ENCODE results near the gene TRIM6. TPM values are rescaled to one million over a fixed set of nuclear protein-coding genes. Genes with fewer than 3 reads are reported as not detected.
"Not testable (repeated sequence)": the region's sequence is repeated elsewhere in the genome, so short reads cannot be mapped to it uniquely, and the experiment has no call there.

Gene TRIM6
- total and polyA plus RNA-seq, 2 experiments from 2014 or later, result 4.3 to 11.4 TPM

DNA sequence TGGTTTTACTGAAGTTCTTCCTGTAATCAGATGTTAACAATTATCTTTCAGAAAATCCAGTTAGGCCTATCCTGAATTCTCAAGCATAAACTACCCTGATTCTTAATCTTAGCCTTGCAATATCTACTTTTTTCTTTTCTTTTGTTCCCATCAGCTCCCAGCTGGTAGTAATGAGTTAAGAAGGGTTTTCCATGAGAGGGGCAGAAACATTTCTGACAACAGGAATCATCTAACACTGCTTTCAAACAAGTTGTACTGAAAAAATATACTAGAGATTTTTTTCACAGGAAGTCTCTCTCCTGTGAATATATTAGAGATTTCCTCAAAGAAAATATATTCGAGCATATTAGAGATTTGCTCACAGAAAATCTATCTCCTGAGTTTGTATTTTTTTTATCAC lies 3.3 kb upstream of the TRIM6 start:
- Histone ChIP-seq H3K4me1 (ENCODE audit: low read depth) (peaks cover 8% of the 10 kb centered on the region), H3K27ac (no peak overlapping the region), H3K36me3 (no peaks in the 10 kb centered on the region), H3K9me3 (ENCODE audit: low read depth) (no peaks in the 10 kb centered on the region), H3K27me3 (no peaks in the 10 kb centered on the region), H3K4me3 (no peak overlapping the region)
- TF ChIP-seq, protein P1, sequence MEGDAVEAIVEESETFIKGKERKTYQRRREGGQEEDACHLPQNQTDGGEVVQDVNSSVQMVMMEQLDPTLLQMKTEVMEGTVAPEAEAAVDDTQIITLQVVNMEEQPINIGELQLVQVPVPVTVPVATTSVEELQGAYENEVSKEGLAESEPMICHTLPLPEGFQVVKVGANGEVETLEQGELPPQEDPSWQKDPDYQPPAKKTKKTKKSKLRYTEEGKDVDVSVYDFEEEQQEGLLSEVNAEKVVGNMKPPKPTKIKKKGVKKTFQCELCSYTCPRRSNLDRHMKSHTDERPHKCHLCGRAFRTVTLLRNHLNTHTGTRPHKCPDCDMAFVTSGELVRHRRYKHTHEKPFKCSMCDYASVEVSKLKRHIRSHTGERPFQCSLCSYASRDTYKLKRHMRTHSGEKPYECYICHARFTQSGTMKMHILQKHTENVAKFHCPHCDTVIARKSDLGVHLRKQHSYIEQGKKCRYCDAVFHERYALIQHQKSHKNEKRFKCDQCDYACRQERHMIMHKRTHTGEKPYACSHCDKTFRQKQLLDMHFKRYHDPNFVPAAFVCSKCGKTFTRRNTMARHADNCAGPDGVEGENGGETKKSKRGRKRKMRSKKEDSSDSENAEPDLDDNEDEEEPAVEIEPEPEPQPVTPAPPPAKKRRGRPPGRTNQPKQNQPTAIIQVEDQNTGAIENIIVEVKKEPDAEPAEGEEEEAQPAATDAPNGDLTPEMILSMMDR (IDR thresholded peaks at IDR 0.05; ENCODE audit: low read depth, low read length), result no peak
- DNase-seq (ENCODE audit: low read depth in 1 of 2, low spot score in 1 of 2), result no peak

DNA sequence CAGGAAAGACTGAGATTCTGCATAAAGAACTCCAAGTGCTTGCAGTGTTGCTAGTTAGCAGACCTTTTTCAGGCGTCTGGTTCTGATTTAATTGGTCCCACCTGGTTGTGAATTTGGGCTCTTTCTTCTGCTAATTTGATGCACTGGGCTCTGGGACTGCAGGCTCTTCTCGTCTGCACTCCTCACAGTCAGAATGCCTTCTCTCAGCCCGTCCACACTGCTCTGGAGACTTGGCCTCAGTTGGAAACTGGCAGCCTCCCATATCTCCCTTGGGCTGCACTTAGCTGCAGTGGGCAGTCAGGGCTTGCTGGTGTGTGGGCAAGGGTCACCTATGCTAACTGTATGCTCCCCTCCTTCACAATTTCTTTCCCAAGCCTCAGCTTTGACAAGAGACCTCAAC lies 1.5 kb downstream of the TRIM6 start:
- no peak for DNase-seq (ENCODE audit: low read depth in 1 of 2, low spot score in 1 of 2)

DNA sequence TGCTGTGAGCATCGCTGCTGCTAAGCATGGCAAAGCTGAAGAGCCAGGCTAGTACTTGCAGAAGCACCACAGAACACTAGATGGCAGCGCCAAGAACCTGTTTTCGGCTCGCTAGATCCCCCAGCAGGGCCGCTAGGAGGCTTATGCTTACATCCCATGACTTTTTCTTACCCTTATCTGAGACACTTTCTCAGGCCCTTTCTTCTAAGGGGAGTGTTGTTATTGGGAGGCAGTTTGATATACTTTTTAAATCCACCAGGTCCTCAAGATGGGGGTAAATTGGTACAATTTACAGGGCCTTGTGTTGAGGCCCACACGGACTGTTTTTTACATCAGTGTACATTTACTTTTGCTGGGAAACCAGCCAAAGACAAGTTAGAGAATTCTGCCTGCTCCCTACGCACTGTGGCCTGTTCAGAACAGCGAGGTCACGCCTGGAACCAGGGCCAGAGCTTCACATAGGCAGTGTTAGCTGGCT lies 4.0 kb downstream of the TRIM6 start:
- H3K4me1 ChIP-seq (ENCODE audit: low read depth), result peaks cover 8% of the 10 kb centered on the region
- DNase-seq (ENCODE audit: low read depth in 1 of 2, low spot score in 1 of 2), result peak; percentile 85 to 93
- TF ChIP-seq, protein P1 (IDR thresholded peaks at IDR 0.05; ENCODE audit: low read depth, low read length), result peak; percentile 98
- no peaks in the 10 kb centered on the region for H3K27me3 ChIP-seq
- H3K4me3 ChIP-seq, result no peak overlapping the region
- H3K9me3 ChIP-seq (ENCODE audit: low read depth), result no peaks in the 10 kb centered on the region
- H3K27ac ChIP-seq, result peak overlapping the region; percentile 16
- no peaks in the 10 kb centered on the region for H3K36me3 ChIP-seq

More for the DNA sequence above, 1.5 kb downstream of the TRIM6 start:
- Histone ChIP-seq H3K4me3 (no peak overlapping the region), H3K27ac (no peak overlapping the region), H3K9me3 (ENCODE audit: low read depth) (no peaks in the 10 kb centered on the region), H3K27me3 (no peaks in the 10 kb centered on the region), H3K36me3 (no peaks in the 10 kb centered on the region), H3K4me1 (ENCODE audit: low read depth) (peaks cover 8% of the 10 kb centered on the region)
- TF ChIP-seq, protein P1 (IDR thresholded peaks at IDR 0.05; ENCODE audit: low read depth, low read length), result no peak

DNA sequence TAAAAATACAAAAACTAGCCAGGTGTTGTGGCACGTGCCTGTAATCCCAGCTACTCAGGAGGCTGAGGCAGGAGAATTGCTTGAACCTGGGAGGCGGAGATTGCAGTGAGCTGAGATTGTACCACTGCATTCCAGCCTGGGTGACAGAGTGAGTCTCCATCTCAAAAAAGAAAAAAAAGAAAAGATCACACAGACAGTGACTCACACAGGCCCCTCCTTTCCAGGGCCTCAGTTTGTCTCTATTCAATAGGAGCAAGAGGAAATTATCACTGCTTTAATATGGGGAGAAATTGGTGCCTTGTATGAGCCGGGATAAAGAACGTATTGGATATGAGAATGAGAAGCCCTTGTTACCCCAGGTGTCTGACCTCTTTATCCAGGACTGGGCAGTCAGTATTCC lies 6.4 kb downstream of the TRIM6 start:
- not testable (repeated sequence) for H3K27ac ChIP-seq; H3K27me3 ChIP-seq; DNase-seq (ENCODE audit: low read depth in 1 of 2, low spot score in 1 of 2); H3K4me3 ChIP-seq; H3K36me3 ChIP-seq; H3K4me1 ChIP-seq (ENCODE audit: low read depth); H3K9me3 ChIP-seq (ENCODE audit: low read depth)

DNA sequence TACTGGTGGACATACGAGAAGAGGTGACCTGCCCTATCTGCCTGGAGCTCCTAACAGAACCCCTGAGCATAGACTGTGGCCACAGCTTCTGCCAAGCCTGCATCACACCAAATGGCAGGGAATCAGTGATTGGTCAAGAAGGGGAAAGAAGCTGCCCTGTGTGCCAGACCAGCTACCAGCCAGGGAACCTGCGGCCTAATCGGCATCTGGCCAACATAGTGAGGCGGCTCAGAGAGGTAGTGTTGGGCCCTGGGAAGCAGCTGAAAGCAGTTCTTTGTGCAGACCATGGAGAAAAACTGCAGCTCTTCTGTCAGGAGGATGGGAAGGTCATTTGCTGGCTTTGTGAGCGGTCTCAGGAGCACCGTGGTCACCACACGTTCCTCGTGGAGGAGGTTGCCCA lies 6.9 kb downstream of the TRIM6 start:
- Histone ChIP-seq H3K27me3 (no peaks in the 10 kb centered on the region), H3K27ac (no peak overlapping the region), H3K4me1 (ENCODE audit: low read depth) (no peaks in the 10 kb centered on the region), H3K9me3 (ENCODE audit: low read depth) (no peaks in the 10 kb centered on the region), H3K36me3 (no peaks in the 10 kb centered on the region), H3K4me3 (no peak overlapping the region)
- no peak for DNase-seq (ENCODE audit: low read depth in 1 of 2, low spot score in 1 of 2)
- TF ChIP-seq, protein P1 (IDR thresholded peaks at IDR 0.05; ENCODE audit: low read depth, low read length), result no peak

DNA sequence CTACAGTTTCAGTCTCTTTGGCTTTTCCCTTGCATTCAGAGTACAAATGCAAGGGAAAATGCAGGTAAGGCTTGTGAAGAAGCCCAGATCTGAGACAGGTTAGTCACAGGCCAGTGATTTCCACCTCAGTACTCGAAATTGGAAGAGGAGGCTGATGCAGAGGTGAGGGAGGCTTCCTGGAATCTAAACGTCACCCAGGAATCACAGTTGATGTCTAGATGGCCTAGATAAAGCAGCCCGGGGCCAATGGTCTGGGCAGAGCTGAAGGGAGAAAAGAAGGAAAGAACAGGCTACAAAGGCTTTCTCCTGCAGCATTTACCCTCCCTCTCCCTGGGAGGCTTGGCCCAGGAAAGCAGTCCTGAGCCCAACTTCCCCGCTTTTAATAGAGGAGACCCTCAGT lies 8.5 kb downstream of the TRIM6 start:
- DNase-seq (ENCODE audit: low read depth in 1 of 2, low spot score in 1 of 2), result no peak

More for the DNA sequence above, 8.5 kb downstream of the TRIM6 start:
- TF ChIP-seq, protein P1 (IDR thresholded peaks at IDR 0.05; ENCODE audit: low read depth, low read length), result no peak
- Histone ChIP-seq H3K36me3 (no peaks in the 10 kb centered on the region), H3K4me1 (ENCODE audit: low read depth) (no peaks in the 10 kb centered on the region), H3K4me3 (no peak overlapping the region), H3K27ac (no peak overlapping the region), H3K27me3 (no peaks in the 10 kb centered on the region), H3K9me3 (ENCODE audit: low read depth) (no peaks in the 10 kb centered on the region)

Data from cardiac muscle cell (in vitro differentiated cells and primary cell).